ENCODE results near the gene TNFRSF1A. TPM values are rescaled to one million over a fixed set of nuclear protein-coding genes. Genes with fewer than 3 reads are reported as not detected.

The TNFRSF1A gene
- total and polyA plus RNA-seq, 2 of the 13 experiments (the other 11 are each of a cell fraction or from before 2014, with no cell fraction given) = 41.5 to 61.2 TPM

DNA sequence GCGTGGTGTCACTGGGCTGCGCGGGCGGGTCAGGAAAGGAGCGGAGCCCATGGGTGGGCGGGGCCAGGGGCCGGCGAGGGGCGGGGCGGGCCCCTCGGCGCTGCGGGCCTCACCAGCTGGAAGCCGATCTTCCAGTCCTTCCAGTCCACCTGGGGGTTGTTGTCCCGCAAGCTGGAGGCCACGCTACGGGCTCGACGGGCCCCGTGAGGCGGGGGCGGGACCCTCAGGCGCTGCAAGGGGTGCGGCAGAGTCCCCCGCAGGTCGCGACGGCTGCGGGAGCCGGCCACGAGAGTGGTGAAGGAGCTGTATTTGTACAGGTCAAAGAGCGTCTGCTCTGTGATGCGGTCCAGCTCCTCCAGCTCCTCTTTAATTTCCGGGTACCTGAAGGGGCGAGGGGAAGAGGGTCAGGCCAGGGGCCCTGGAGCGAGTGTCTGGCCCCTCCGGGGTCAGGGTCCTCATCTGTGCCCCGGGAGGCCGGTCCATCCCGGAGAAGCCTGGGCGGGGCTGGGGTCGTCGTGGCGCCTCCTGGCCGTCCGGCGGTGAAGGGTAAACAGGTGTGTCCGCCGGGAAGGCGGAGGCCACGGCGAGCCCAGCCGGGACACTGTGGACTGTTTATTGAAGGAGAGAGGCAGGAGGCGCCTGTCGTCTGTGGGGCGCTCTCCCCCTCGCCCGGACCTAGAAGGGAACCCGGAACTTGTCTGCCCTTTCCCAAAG, 21.6 kb upstream of the TNFRSF1A start (continued):
- TF ChIP-seq, protein P1, sequence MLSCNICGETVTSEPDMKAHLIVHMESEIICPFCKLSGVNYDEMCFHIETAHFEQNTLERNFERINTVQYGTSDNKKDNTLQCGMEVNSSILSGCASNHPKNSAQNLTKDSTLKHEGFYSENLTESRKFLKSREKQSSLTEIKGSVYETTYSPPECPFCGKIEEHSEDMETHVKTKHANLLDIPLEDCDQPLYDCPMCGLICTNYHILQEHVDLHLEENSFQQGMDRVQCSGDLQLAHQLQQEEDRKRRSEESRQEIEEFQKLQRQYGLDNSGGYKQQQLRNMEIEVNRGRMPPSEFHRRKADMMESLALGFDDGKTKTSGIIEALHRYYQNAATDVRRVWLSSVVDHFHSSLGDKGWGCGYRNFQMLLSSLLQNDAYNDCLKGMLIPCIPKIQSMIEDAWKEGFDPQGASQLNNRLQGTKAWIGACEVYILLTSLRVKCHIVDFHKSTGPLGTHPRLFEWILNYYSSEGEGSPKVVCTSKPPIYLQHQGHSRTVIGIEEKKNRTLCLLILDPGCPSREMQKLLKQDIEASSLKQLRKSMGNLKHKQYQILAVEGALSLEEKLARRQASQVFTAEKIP (CRISPR knock-in tag; IDR thresholded peaks at IDR 0.05; ENCODE audit: borderline replicate concordance) = no peak
- TF ChIP-seq ZNF256 (CRISPR knock-in tag; conservative IDR thresholded peaks at IDR 0.05) (no peak), PAX8 (CRISPR knock-in tag; IDR thresholded peaks at IDR 0.05; ENCODE audit: borderline replicate concordance) (no peak), FOSL1 (CRISPR knock-in tag; IDR thresholded peaks at IDR 0.05; ENCODE audit: borderline replicate concordance) (no peak), ZNF382 (CRISPR knock-in tag; IDR thresholded peaks at IDR 0.05; ENCODE audit: borderline replicate concordance) (no peak), MTF2 (CRISPR knock-in tag; IDR thresholded peaks at IDR 0.05; ENCODE audit: borderline replicate concordance) (no peak), KLF11 (CRISPR knock-in tag; IDR thresholded peaks at IDR 0.05) (no peak), CENPX (CRISPR knock-in tag; IDR thresholded peaks at IDR 0.05) (no peak), ZNF460 (CRISPR knock-in tag; IDR thresholded peaks at IDR 0.05; ENCODE audit: borderline replicate concordance) (no peak; the same call in 1 of the 2 replicates), ZNF781 (CRISPR knock-in tag; IDR thresholded peaks at IDR 0.05; ENCODE audit: borderline replicate concordance, not compliant biosample characterization) (peak; percentile 27), TAF1 (CRISPR knock-in tag; IDR thresholded peaks at IDR 0.05) (peak; percentile 70; the same call in 1 of the 2 replicates), ZKSCAN8 (CRISPR knock-in tag; IDR thresholded peaks at IDR 0.05; ENCODE audit: borderline replicate concordance) (peak; percentile 43; the same call in 1 of the 2 replicates), ZBTB7B (CRISPR knock-in tag; IDR thresholded peaks at IDR 0.05) (peak; percentile 93), ZSCAN31 (CRISPR knock-in tag; IDR thresholded peaks at IDR 0.05; ENCODE audit: low read depth) (no peak), SKI (IDR thresholded peaks at IDR 0.05; ENCODE audit: partially characterized antibody) (peak; percentile 76), ZNF790 (CRISPR knock-in tag; IDR thresholded peaks at IDR 0.05; ENCODE audit: borderline replicate concordance) (no peak), ZNF367 (CRISPR knock-in tag; IDR thresholded peaks at IDR 0.05; ENCODE audit: borderline replicate concordance) (no peak; the same call in 1 of the 2 replicates), MLLT10 (CRISPR knock-in tag; IDR thresholded peaks at IDR 0.05) (no peak)
- TF ChIP-seq, protein P2, sequence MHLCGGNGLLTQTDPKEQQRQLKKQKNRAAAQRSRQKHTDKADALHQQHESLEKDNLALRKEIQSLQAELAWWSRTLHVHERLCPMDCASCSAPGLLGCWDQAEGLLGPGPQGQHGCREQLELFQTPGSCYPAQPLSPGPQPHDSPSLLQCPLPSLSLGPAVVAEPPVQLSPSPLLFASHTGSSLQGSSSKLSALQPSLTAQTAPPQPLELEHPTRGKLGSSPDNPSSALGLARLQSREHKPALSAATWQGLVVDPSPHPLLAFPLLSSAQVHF (CRISPR knock-in tag; IDR thresholded peaks at IDR 0.05) = no peak
- TF ChIP-seq, protein P3, sequence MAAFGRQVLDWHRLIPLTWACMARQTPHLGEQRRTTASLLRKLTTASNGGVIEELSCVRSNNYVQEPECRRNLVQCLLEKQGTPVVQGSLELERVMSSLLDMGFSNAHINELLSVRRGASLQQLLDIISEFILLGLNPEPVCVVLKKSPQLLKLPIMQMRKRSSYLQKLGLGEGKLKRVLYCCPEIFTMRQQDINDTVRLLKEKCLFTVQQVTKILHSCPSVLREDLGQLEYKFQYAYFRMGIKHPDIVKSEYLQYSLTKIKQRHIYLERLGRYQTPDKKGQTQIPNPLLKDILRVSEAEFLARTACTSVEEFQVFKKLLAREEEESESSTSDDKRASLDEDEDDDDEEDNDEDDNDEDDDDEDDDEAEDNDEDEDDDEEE (CRISPR knock-in tag; IDR thresholded peaks at IDR 0.05) = 0 out of 2 replicates have a peak, but pooled peaks have one; percentile 35
- TF ChIP-seq, protein P4, sequence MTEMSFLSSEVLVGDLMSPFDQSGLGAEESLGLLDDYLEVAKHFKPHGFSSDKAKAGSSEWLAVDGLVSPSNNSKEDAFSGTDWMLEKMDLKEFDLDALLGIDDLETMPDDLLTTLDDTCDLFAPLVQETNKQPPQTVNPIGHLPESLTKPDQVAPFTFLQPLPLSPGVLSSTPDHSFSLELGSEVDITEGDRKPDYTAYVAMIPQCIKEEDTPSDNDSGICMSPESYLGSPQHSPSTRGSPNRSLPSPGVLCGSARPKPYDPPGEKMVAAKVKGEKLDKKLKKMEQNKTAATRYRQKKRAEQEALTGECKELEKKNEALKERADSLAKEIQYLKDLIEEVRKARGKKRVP (CRISPR knock-in tag; IDR thresholded peaks at IDR 0.05) = no peak
